ENCODE data around the gene NR5A1. TPM values are rescaled to one million over a fixed set of nuclear protein-coding genes. Genes with fewer than 3 reads are reported as not detected.

NR5A1 gene
- total and polyA plus RNA-seq, 2 of the 13 experiments (the other 11 are each of a cell fraction or from before 2014, with no cell fraction given): 28.9 to 44.7 TPM

DNA sequence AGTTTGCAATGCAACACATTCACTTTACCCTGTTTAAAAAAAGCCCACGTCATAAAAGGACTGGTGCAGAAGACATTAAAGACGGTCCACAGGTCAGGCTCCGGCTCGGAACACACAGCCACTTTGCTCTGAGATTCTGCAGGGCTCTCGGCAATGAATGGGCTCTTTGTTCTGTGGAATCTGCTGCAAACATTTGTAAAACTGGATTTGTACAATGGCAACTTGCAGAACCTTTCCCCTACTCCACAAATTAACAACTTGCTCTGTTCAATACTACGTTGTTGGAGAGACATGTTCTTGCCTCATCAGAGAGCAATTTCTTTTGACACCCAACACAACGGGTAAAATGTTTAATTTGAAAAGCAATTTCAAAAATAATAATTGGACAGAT, 13.0 kb upstream of the NR5A1 start (continued):
- TF ChIP-seq, protein P1, sequence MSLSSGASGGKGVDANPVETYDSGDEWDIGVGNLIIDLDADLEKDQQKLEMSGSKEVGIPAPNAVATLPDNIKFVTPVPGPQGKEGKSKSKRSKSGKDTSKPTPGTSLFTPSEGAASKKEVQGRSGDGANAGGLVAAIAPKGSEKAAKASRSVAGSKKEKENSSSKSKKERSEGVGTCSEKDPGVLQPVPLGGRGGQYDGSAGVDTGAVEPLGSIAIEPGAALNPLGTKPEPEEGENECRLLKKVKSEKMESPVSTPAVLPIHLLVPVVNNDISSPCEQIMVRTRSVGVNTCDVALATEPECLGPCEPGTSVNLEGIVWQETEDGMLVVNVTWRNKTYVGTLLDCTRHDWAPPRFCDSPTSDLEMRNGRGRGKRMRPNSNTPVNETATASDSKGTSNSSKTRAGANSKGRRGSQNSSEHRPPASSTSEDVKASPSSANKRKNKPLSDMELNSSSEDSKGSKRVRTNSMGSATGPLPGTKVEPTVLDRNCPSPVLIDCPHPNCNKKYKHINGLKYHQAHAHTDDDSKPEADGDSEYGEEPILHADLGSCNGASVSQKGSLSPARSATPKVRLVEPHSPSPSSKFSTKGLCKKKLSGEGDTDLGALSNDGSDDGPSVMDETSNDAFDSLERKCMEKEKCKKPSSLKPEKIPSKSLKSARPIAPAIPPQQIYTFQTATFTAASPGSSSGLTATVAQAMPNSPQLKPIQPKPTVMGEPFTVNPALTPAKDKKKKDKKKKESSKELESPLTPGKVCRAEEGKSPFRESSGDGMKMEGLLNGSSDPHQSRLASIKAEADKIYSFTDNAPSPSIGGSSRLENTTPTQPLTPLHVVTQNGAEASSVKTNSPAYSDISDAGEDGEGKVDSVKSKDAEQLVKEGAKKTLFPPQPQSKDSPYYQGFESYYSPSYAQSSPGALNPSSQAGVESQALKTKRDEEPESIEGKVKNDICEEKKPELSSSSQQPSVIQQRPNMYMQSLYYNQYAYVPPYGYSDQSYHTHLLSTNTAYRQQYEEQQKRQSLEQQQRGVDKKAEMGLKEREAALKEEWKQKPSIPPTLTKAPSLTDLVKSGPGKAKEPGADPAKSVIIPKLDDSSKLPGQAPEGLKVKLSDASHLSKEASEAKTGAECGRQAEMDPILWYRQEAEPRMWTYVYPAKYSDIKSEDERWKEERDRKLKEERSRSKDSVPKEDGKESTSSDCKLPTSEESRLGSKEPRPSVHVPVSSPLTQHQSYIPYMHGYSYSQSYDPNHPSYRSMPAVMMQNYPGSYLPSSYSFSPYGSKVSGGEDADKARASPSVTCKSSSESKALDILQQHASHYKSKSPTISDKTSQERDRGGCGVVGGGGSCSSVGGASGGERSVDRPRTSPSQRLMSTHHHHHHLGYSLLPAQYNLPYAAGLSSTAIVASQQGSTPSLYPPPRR (CRISPR knock-in tag; IDR thresholded peaks at IDR 0.05; ENCODE audit: borderline replicate concordance): no peak
- TF ChIP-seq ZNF614 (CRISPR knock-in tag; IDR thresholded peaks at IDR 0.05; ENCODE audit: borderline replicate concordance) (0 out of 2 replicates have a peak, but pooled peaks have one; percentile 16), KLF16 (CRISPR knock-in tag; IDR thresholded peaks at IDR 0.05) (peak in 1 of 2 experiments; percentile 71; a peak in 1 of 4 replicates), CEBPB (IDR thresholded peaks at IDR 0.05; ENCODE audit: borderline replicate concordance, low read depth, low read length) (peak; percentile 64), ZNF841 (CRISPR knock-in tag; IDR thresholded peaks at IDR 0.05; ENCODE audit: borderline replicate concordance) (no peak), HNRNPUL1 (IDR thresholded peaks at IDR 0.05; ENCODE audit: low read depth, low read length) (no peak), TBX2 (CRISPR knock-in tag; IDR thresholded peaks at IDR 0.05; ENCODE audit: borderline replicate concordance) (peak; percentile 39; the same call in 1 of the 2 replicates), SSRP1 (CRISPR knock-in tag; IDR thresholded peaks at IDR 0.05) (0 out of 2 replicates have a peak, but pooled peaks have one; percentile 51), ERF (CRISPR knock-in tag; IDR thresholded peaks at IDR 0.05) (0 out of 2 replicates have a peak, but pooled peaks have one; percentile 39), ZBTB21 (CRISPR knock-in tag; IDR thresholded peaks at IDR 0.05) (peak; percentile 82; the same call in 1 of the 2 replicates), MIER3 (CRISPR knock-in tag; IDR thresholded peaks at IDR 0.05; ENCODE audit: borderline replicate concordance) (peak; percentile 43; the same call in 1 of the 2 replicates), IRF2 (CRISPR knock-in tag; IDR thresholded peaks at IDR 0.05) (peak; percentile 75; the same call in 1 of the 2 replicates), ATF7-NPFF (CRISPR knock-in tag; IDR thresholded peaks at IDR 0.05; ENCODE audit: low read depth) (no peak), ZFAT (CRISPR knock-in tag; conservative IDR thresholded peaks at IDR 0.05) (peak; percentile 98), ZNF724P (CRISPR knock-in tag; IDR thresholded peaks at IDR 0.05; ENCODE audit: borderline replicate concordance) (no peak), KMT2B (CRISPR knock-in tag; IDR thresholded peaks at IDR 0.05) (0 out of 2 replicates have a peak, but pooled peaks have one; percentile 20), ZNF253 (CRISPR knock-in tag; IDR thresholded peaks at IDR 0.05; ENCODE audit: borderline replicate concordance) (no peak), ZNF530 (CRISPR knock-in tag; IDR thresholded peaks at IDR 0.05; ENCODE audit: low read depth) (no peak), ZKSCAN5 (CRISPR knock-in tag; IDR thresholded peaks at IDR 0.05) (no peak)
- TF ChIP-seq, protein P2, sequence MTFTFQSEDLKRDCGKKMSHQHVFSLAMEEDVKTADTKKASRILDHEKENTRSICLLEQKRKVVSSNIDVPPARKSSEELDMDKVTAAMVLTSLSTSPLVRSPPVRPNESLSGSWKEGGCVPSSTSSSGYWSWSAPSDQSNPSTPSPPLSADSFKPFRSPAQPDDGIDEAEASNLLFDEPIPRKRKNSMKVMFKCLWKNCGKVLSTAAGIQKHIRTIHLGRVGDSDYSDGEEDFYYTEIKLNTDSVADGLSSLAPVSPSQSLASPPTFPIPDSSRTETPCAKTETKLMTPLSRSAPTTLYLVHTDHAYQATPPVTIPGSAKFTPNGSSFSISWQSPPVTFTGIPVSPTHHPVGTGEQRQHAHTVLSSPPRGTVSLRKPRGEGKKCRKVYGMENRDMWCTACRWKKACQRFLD (CRISPR knock-in tag; IDR thresholded peaks at IDR 0.05; ENCODE audit: borderline replicate concordance): no peak
- TF ChIP-seq, protein P3, sequence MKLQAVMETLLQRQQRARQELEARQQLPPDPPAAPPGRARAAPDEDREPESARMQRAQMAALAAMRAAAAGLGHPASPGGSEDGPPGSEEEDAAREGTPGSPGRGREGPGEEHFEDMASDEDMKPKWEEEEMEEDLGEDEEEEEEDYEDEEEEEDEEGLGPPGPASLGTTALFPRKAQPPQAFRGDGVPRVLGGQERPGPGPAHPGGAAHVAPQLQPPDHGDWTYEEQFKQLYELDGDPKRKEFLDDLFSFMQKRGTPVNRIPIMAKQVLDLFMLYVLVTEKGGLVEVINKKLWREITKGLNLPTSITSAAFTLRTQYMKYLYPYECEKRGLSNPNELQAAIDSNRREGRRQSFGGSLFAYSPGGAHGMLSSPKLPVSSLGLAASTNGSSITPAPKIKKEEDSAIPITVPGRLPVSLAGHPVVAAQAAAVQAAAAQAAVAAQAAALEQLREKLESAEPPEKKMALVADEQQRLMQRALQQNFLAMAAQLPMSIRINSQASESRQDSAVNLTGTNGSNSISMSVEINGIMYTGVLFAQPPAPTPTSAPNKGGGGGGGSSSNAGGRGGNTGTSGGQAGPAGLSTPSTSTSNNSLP (IDR thresholded peaks at IDR 0.05; ENCODE audit: low read depth, low read length): peak; percentile 78
- TF ChIP-seq, protein P4, sequence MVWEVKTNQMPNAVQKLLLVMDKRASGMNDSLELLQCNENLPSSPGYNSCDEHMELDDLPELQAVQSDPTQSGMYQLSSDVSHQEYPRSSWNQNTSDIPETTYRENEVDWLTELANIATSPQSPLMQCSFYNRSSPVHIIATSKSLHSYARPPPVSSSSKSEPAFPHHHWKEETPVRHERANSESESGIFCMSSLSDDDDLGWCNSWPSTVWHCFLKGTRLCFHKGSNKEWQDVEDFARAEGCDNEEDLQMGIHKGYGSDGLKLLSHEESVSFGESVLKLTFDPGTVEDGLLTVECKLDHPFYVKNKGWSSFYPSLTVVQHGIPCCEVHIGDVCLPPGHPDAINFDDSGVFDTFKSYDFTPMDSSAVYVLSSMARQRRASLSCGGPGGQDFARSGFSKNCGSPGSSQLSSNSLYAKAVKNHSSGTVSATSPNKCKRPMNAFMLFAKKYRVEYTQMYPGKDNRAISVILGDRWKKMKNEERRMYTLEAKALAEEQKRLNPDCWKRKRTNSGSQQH (CRISPR knock-in tag; IDR thresholded peaks at IDR 0.05; ENCODE audit: low read depth): no peak
